Stimulated activated CD4-positive, alpha-beta T cell treated with anti-CD3 and anti-CD28 coated beads, Interleukin-1b, Interleukin-23, amount 100 ng/mL, for 1 hour (primary cell): ENCODE data around the gene GOLGA6C.
"Not testable (repeated sequence)": the region's sequence is repeated elsewhere in the genome, so short reads cannot be mapped to it uniquely, and the experiment has no call there.

Experiments used
- DNase-seq, 2 donors: peaks; one replicate each; pipeline ENCODE4 v3.0.0-alpha.2; 2020; ENCODE audit warnings: low read depth in 2 of 2

Gene GOLGA6C

GRCh38 chr15:75258034-75258433 is at the start of gene GOLGA6C:
Gene GOLGA6C (plus strand): TSS chr15:75258334. CDS start chr15:75258599, 265 bp downstream.
- DNase-seq: not testable (repeated sequence)

GRCh38 chr15:75208501-75209288 is 49.4 kb upstream of the GOLGA6C start:
- DNase-seq: no peak

- no peak for DNase-seq
Observed at GRCh38 chr15:75209289-75209676, 48.9 kb upstream of the GOLGA6C start.

DNA sequence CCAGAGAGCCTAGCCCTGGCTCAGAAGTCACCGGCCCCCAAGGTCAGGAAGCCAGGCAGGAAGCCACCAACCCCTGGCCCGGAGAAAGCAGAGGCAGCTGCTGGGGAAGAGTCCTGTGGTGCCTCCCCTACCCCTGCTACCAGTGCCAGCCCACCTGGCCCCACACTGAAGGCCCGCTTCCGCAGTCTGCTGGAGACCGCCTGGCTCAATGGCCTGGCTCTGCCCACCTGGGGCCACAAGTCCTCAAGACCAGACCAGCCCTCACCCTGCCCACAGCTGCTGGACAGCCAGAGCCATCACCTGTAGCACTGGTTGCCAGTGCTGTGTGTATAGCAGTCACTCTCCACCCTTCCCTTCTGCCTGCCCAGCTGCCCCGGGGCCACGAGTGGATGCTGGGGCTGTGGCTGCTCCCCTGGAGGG is 47.3 kb upstream of the GOLGA6C start:
- no peak for DNase-seq

GRCh38 chr15:75211436-75212199 is 46.5 kb upstream of the GOLGA6C start:
- DNase-seq: no peak

GRCh38 chr15:75212200-75212858 is 45.8 kb upstream of the GOLGA6C start:
- no peak for DNase-seq

- no peak for DNase-seq
Observed at GRCh38 chr15:75213212-75213767, 44.8 kb upstream of the GOLGA6C start.

- DNase-seq: no peak
Observed at GRCh38 chr15:75213768-75214221, 44.3 kb upstream of the GOLGA6C start.

- no peak for DNase-seq
Observed at GRCh38 chr15:75214293-75215096, 43.6 kb upstream of the GOLGA6C start.

GRCh38 chr15:75215107-75216004 is 42.8 kb upstream of the GOLGA6C start:
- no peak for DNase-seq

DNA sequence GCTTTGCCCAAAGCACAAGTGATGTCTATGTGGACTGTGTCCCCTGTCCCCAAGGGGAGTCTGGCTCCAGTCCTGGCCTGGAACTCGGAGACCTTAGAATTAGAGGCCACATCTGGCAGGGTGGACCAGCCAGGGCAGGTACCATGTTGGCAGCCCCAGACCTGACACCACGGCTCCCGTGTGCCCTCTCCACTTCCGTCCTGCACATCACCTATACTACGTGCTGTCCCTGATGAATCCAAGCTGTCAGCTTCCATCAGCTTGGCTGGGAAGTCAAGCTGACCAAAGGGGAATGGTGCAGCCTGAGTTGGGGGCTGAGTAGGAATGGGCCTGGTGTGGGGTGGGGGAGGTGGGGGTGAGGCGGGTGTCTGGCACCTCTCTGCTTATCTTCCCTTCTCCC is 41.1 kb upstream of the GOLGA6C start:
- no peak for DNase-seq

GRCh38 chr15:75217574-75217973 is 40.6 kb upstream of the GOLGA6C start:
- DNase-seq: not testable (repeated sequence)

- not testable (repeated sequence) for DNase-seq
Observed at GRCh38 chr15:75219507-75219929, 38.6 kb upstream of the GOLGA6C start.

- no peak for DNase-seq
Observed at GRCh38 chr15:75223688-75224087, 34.4 kb upstream of the GOLGA6C start.

DNA sequence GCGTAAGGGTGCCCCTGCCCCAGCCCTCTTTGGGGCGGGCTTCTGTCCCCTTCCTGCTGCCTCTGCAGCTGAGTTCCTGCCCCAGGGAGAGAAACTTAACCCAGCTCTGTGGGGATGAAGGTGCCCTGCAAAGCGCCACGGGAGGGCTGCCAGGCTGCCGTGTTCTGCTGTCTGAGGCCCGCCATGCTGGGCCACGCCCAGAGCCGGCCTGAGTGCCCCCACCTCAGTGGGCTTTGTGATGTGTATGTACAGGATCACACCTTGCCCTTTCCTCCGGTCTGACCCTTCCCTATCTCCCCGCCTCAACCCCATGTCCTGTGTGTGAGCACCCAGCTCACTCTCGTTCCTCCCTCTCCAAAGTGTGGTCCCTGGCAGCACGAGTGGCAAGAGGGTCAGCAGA is 33.9 kb upstream of the GOLGA6C start:
- no peak for DNase-seq

- not testable (repeated sequence) for DNase-seq
Observed at GRCh38 chr15:75225102-75225836, 32.9 kb upstream of the GOLGA6C start.

GRCh38 chr15:75225951-75226732 is 32.0 kb upstream of the GOLGA6C start:
- DNase-seq: no peak

DNA sequence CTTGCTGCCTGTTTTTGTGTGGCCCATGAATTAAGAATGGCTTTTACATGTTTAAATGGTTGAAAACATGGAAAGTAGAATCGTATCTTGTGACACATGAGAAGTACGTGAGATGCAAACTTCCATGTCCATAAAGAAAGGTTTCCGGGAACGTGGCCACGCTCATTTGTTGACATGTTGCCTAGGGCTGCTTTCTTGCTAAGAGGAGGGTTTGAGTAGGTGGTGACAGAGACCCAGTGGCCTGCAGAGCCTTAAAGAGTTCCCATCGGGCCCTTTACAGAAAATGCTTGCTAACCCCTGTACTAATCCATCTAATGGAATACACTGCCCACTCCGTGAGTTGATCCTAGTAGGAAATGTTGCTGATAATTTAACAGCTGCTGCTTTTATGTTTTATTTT is 31.0 kb upstream of the GOLGA6C start:
- not testable (repeated sequence) for DNase-seq
